ENCODE measurements around the gene AKAP13.

DNA sequence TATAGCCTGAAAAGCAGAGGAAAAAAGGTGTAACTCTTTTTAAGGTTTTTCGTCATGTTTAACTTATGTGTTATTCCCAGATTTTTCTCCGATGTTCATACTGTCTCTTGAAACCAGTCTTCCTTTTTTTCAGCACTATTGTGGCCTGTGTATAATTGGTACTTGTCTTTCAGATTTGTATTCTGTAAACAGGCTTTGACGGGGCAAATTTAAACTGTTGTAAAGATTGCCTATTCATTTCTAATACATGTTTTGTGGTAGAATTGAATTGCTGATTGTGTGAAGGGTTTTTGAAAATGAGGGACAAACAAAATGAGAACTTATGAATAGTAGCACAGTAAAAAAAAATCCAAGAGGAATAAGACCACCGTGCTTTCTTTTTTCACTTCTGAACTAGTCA is 33.6 kb downstream of the AKAP13 start:
- TF ChIP-seq CTCF (IDR thresholded peaks at IDR 0.05): no peak
- no peak for TF ChIP-seq ZFX (IDR thresholded peaks at IDR 0.05; ENCODE audit: borderline replicate concordance)

All from 22Rv1 (cell line).